Neural progenitor cell (in vitro differentiated cells): Measurements from ENCODE around the gene MITF. TPM values are rescaled to one million over a fixed set of nuclear protein-coding genes. Genes with fewer than 3 reads are reported as not detected.
A peak's percentile ranks its signal among the peaks of the same experiment; 100 is the strongest.

ENCODE experiments used
- DNase-seq: peaks from one replicate; pipeline ENCODE4 v3.0.0-alpha.2; 2016; ENCODE audit warnings: low spot score
- H2AFZ ChIP-seq: fragments of 200-600 bp; sonication (generic); replicated peaks from 2 replicates; pipeline ENCODE4 v1.6.1; 2016; ENCODE audit warnings: antibody characterized with exemption
- H3F3A ChIP-seq: fragments of 200-600 bp; sonication (generic); 2 replicates; pipeline ENCODE4 v1.6.1; 2016; ENCODE audit warnings: antibody characterized with exemption, low read depth
- H3K27ac ChIP-seq: fragments of 200-600 bp; sonication (generic); 2 replicates; pipeline ENCODE4 v1.5.1; 2016; ENCODE audit warnings: mild to moderate bottlenecking
- H3K27me3 ChIP-seq: fragments of 200-600 bp; sonication (generic); 2 replicates; pipeline ENCODE4 v1.6.1; 2016; ENCODE audit warnings: mild to moderate bottlenecking, moderate library complexity
- H3K36me3 ChIP-seq: fragments of 200-600 bp; sonication (generic); 2 replicates; pipeline ENCODE4 v1.5.1; 2016
- H3K4me1 ChIP-seq: fragments of 200-600 bp; sonication (generic); 2 replicates; pipeline ENCODE4 v1.6.1; 2016; ENCODE audit warnings: mixed run types
- H3K4me2 ChIP-seq: fragments of 200-600 bp; sonication (generic); 2 replicates; pipeline ENCODE4 v1.6.1; 2016
- H3K4me3 ChIP-seq: fragments of 200-600 bp; sonication (generic); 2 replicates; pipeline ENCODE4 v1.5.1; 2016
- H3K79me2 ChIP-seq: fragments of 200-600 bp; sonication (generic); 2 replicates; pipeline ENCODE4 v1.6.1; 2016; ENCODE audit warnings: low read depth
- H3K9ac ChIP-seq: fragments of 200-600 bp; sonication (generic); 2 replicates; pipeline ENCODE4 v1.6.1; 2016
- H3K9me3 ChIP-seq: fragments of 200-600 bp; sonication (generic); 2 replicates; pipeline ENCODE4 v1.5.1; 2016; ENCODE audit warnings: low read depth
- H4K20me1 ChIP-seq: fragments of 200-600 bp; sonication (generic); 2 replicates; pipeline ENCODE4 v1.6.1; 2016; ENCODE audit warnings: low read depth
- H3K27ac Mint-ChIP-seq: 3 replicates; pipeline ENCODE4 v1.8.0; 2021; ENCODE audit warnings: mixed read lengths
- H3K27me3 Mint-ChIP-seq: 2 replicates; pipeline ENCODE4 v1.8.0; 2022; ENCODE audit warnings: low read depth, mild to moderate bottlenecking, inconsistent platforms, moderate library complexity, mixed read lengths; ENCODE audit not compliant: insufficient read depth
- H3K36me3 Mint-ChIP-seq: 3 replicates; pipeline ENCODE4 v1.8.0; 2021; ENCODE audit warnings: mixed read lengths
- H3K4me1 Mint-ChIP-seq: 3 replicates; pipeline ENCODE4 v1.8.0; 2021; ENCODE audit warnings: mixed read lengths
- H3K4me3 Mint-ChIP-seq: 3 replicates; pipeline ENCODE4 v1.8.0; 2021; ENCODE audit warnings: mild to moderate bottlenecking, moderate library complexity, mixed read lengths
- H3K9me3 Mint-ChIP-seq: 3 replicates; pipeline ENCODE4 v1.8.0; 2020; ENCODE audit warnings: mixed read lengths
- CTCF ChIP-seq: fragments of 200-600 bp; sonication (generic); IDR thresholded peaks from 2 replicates; pipeline ENCODE4 v1.5.1; 2017; ENCODE audit warnings: antibody characterized with exemption, mild to moderate bottlenecking
- EZH2 ChIP-seq: fragments of 200-600 bp; sonication (generic); IDR thresholded peaks from 2 replicates; pipeline ENCODE4 v1.6.1; 2017; ENCODE audit warnings: antibody characterized with exemption, mild to moderate bottlenecking, moderate library complexity
- EZH2phosphoT487 ChIP-seq: fragments of 200-600 bp; sonication (generic); IDR thresholded peaks from 2 replicates; pipeline ENCODE4 v1.6.1; 2017; ENCODE audit warnings: antibody characterized with exemption
- total RNA-seq: library from RNA; depleted of rRNA; stranded (reverse); fragments of >200 nt; gene quantifications from 2 replicates; pipeline ENCODE4 v1.2.3, GENCODE V29; 2015; ENCODE audit warnings: low replicate concordance

Gene MITF
- total RNA-seq, 1 donor from 2014 or later, result not detected

- no peaks in the 10 kb centered on the region for H3K9me3 ChIP-seq
- H3K4me3 Mint-ChIP-seq, result no peak overlapping the region
- peaks cover 3% of the 10 kb centered on the region for H3K27me3 Mint-ChIP-seq
- H2AFZ ChIP-seq, result no peak overlapping the region
- H3K4me3 ChIP-seq, result no peak overlapping the region
- no peak overlapping the region for H3K27ac Mint-ChIP-seq
- DNase-seq, result no peak
- peaks cover 3% of the 10 kb centered on the region for H3K4me1 ChIP-seq
- peaks cover 7% of the 10 kb centered on the region for H3K9me3 Mint-ChIP-seq
- H3K36me3 ChIP-seq, result no peaks in the 10 kb centered on the region
- no peak for TF ChIP-seq CTCF
- no peak for TF ChIP-seq EZH2
- TF ChIP-seq EZH2phosphoT487, result no peak
- no peaks in the 10 kb centered on the region for H3K4me1 Mint-ChIP-seq
- H3K4me2 ChIP-seq, result no peak overlapping the region
- no peak overlapping the region for H3K9ac ChIP-seq
- H3K79me2 ChIP-seq, result no peaks in the 10 kb centered on the region
- H3K27me3 ChIP-seq, result no peaks in the 10 kb centered on the region
- H3K27ac ChIP-seq, result no peak overlapping the region
- no peaks in the 10 kb centered on the region for H4K20me1 ChIP-seq
- H3F3A ChIP-seq, result no peaks in the 10 kb centered on the region
- no peaks in the 10 kb centered on the region for H3K36me3 Mint-ChIP-seq
Observed at GRCh38 chr3:69972672-69973071, 233.4 kb downstream of the MITF start.

- no peaks in the 10 kb centered on the region for H3K4me1 Mint-ChIP-seq
- no peaks in the 10 kb centered on the region for H3K27me3 ChIP-seq
- DNase-seq, result no peak
- no peak overlapping the region for H3K27ac Mint-ChIP-seq
- H3K4me2 ChIP-seq, result no peak overlapping the region
- no peak overlapping the region for H2AFZ ChIP-seq
- H3K9me3 ChIP-seq, result no peaks in the 10 kb centered on the region
- H3K9me3 Mint-ChIP-seq, result peaks cover 24% of the 10 kb centered on the region
- H3K27me3 Mint-ChIP-seq, result peaks cover 4% of the 10 kb centered on the region
- H3K9ac ChIP-seq, result no peak overlapping the region
- H3K36me3 Mint-ChIP-seq, result no peaks in the 10 kb centered on the region
- TF ChIP-seq EZH2phosphoT487, result no peak
- no peak for TF ChIP-seq EZH2
- no peak for TF ChIP-seq CTCF
- H3K4me3 ChIP-seq, result no peak overlapping the region
- no peaks in the 10 kb centered on the region for H3F3A ChIP-seq
- no peaks in the 10 kb centered on the region for H3K36me3 ChIP-seq
- no peaks in the 10 kb centered on the region for H3K79me2 ChIP-seq
- H3K27ac ChIP-seq, result no peak overlapping the region
- H3K4me3 Mint-ChIP-seq, result no peak overlapping the region
- peaks cover 3% of the 10 kb centered on the region for H3K4me1 ChIP-seq
- H4K20me1 ChIP-seq, result no peaks in the 10 kb centered on the region
Observed at GRCh38 chr3:69976021-69976420, 236.8 kb downstream of the MITF start.

GRCh38 chr3:69983546-69984265, 244.4 kb downstream of the MITF start:
- Mint-ChIP-seq H3K27ac (no peak overlapping the region), H3K4me3 (no peak overlapping the region), H3K4me1 (no peaks in the 10 kb centered on the region), H3K27me3 (peaks cover 2% of the 10 kb centered on the region), H3K36me3 (no peaks in the 10 kb centered on the region), H3K9me3 (peaks cover 10% of the 10 kb centered on the region)
- Histone ChIP-seq H3K36me3 (no peaks in the 10 kb centered on the region), H2AFZ (peak overlapping the region; percentile 34), H4K20me1 (no peaks in the 10 kb centered on the region), H3K4me2 (no peak overlapping the region), H3K9me3 (no peaks in the 10 kb centered on the region), H3K27ac (no peak overlapping the region), H3F3A (no peaks in the 10 kb centered on the region), H3K4me3 (no peak overlapping the region), H3K9ac (no peak overlapping the region), H3K4me1 (peaks cover 3% of the 10 kb centered on the region), H3K27me3 (no peaks in the 10 kb centered on the region), H3K79me2 (no peaks in the 10 kb centered on the region)
- DNase-seq, result no peak
- TF ChIP-seq EZH2, result no peak
- no peak for TF ChIP-seq CTCF
- no peak for TF ChIP-seq EZH2phosphoT487
